Measurements from ENCODE around the gene ENKD1. TPM values are rescaled to one million over a fixed set of nuclear protein-coding genes. Genes with fewer than 3 reads are reported as not detected.

ENKD1 gene
- total and polyA plus RNA-seq, 2 of the 13 experiments (the other 11 are each of a cell fraction or from before 2014, with no cell fraction given) = 10.8 to 20.8 TPM

DNA sequence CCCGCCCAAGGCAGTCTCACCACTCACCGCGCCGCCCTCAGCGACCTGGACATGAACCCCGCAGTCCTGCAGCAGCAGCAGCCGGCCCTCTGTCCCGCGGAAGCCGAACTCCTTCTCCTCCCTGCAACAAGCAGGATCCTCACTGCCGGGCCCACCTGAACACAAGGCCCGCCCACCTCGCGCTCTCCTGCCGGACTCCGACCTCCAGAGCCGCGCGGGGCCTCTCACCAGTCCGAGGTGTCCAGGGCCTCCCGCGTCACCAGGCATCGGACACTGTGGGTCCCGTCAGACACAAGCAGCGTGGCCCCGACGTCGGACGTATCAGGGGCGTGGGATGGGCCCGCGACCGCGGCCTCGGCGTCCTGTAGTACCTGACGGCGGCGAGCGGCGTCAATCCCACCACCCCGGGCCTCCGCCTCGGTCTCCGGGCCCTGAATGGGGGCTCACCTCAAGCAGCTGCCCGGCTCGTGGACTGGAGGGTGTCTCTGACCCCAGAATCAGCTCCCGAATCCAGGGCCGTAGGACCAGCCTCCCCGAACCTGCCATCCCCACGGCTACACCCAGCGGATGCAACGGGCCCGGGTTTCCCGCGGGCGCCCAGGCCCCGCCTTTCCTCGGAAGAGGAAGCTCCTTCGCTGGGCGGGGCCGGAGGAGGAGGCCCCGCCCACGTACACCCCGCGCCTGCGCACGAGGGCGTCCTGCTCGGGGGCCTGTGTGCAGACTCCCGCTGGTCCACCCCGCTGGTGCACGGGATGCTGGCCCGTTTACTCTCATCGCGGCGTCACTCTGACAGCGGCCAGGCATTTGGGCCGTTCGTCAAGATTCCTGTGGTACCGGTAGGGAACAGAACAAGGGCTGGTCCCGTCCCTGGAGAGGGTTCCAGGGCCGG lies 6.6 kb downstream of the ENKD1 start, which contains the start of gene ACD (continued):
- TF ChIP-seq NCOR1 (IDR thresholded peaks at IDR 0.05; ENCODE audit: borderline replicate concordance, low read length) = peak; percentile 46; the same call in 1 of the 2 replicates
- peak; percentile 62; the same call in 1 of the 2 replicates for TF ChIP-seq AKNA (CRISPR knock-in tag; IDR thresholded peaks at IDR 0.05; ENCODE audit: borderline replicate concordance)
- TF ChIP-seq SRSF1 (optimal IDR thresholded peaks at IDR 0.05; ENCODE audit: low read depth, low read length) = peak; percentile 89
- no peak for TF ChIP-seq NCOA5 (CRISPR knock-in tag; IDR thresholded peaks at IDR 0.05)
- peak; percentile 53 to 81; a peak in 2 of 4 replicates for TF ChIP-seq KLF16 (CRISPR knock-in tag; IDR thresholded peaks at IDR 0.05)
- TF ChIP-seq RXRA (CRISPR knock-in tag; IDR thresholded peaks at IDR 0.05) = peak; percentile 72
- no peak for TF ChIP-seq CC2D1A (CRISPR knock-in tag; IDR thresholded peaks at IDR 0.05)
- TF ChIP-seq, protein P1, sequence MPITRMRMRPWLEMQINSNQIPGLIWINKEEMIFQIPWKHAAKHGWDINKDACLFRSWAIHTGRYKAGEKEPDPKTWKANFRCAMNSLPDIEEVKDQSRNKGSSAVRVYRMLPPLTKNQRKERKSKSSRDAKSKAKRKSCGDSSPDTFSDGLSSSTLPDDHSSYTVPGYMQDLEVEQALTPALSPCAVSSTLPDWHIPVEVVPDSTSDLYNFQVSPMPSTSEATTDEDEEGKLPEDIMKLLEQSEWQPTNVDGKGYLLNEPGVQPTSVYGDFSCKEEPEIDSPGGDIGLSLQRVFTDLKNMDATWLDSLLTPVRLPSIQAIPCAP (CRISPR knock-in tag; IDR thresholded peaks at IDR 0.05; ENCODE audit: low read depth) = no peak
- 0 out of 2 replicates have a peak, but pooled peaks have one; percentile 31 for TF ChIP-seq ZMYM3 (CRISPR knock-in tag; IDR thresholded peaks at IDR 0.05)
- TF ChIP-seq HMG20B (CRISPR knock-in tag; conservative IDR thresholded peaks at IDR 0.05) = 0 out of 2 replicates have a peak, but pooled peaks have one; percentile 9
- TF ChIP-seq ZNF710 (CRISPR knock-in tag; IDR thresholded peaks at IDR 0.05; ENCODE audit: borderline replicate concordance) = 0 out of 2 replicates have a peak, but pooled peaks have one; percentile 45
- TF ChIP-seq SMAD3 (CRISPR knock-in tag; IDR thresholded peaks at IDR 0.05) = peak; percentile 68
- peak; percentile 88 for TF ChIP-seq ZNF225 (CRISPR knock-in tag; IDR thresholded peaks at IDR 0.05)
- TF ChIP-seq ZNF138 (CRISPR knock-in tag; IDR thresholded peaks at IDR 0.05; ENCODE audit: low read depth) = peak; percentile 73; the same call in 1 of the 2 replicates
- TF ChIP-seq ZXDC (CRISPR knock-in tag; IDR thresholded peaks at IDR 0.05) = 0 out of 2 replicates have a peak, but pooled peaks have one; percentile 40
- TF ChIP-seq ZNF30 (CRISPR knock-in tag; IDR thresholded peaks at IDR 0.05) = peak; percentile 55; the same call in 1 of the 2 replicates
- peak; percentile 76; the same call in 1 of the 2 replicates for TF ChIP-seq MIER3 (CRISPR knock-in tag; IDR thresholded peaks at IDR 0.05; ENCODE audit: borderline replicate concordance)
- peak; percentile 84 for TF ChIP-seq ZNF678 (CRISPR knock-in tag; IDR thresholded peaks at IDR 0.05)

Data from HepG2 (cell line).